Endodermal cell (in vitro differentiated cells): ENCODE results near the gene CPT2. TPM values are rescaled to one million over a fixed set of nuclear protein-coding genes. Genes with fewer than 3 reads are reported as not detected.

ENCODE experiments used
- DNase-seq: peaks from one replicate; pipeline ENCODE4 v3.0.0-alpha.2; 2017
- H3K27ac ChIP-seq: 2 replicates; pipeline ENCODE4 v1.5.1; 2013; ENCODE audit warnings: mild to moderate bottlenecking, low read depth, low read length, moderate library complexity
- H3K27me3 ChIP-seq: 2 replicates; pipeline ENCODE4 v1.6.1; 2013; ENCODE audit warnings: mild to moderate bottlenecking, low read length, moderate library complexity; ENCODE audit not compliant: insufficient read depth, control insufficient read depth, poor library complexity, severe bottlenecking
- H3K36me3 ChIP-seq: 2 replicates; pipeline ENCODE4 v1.7.0; 2013; ENCODE audit warnings: mild to moderate bottlenecking, low read length, moderate library complexity; ENCODE audit not compliant: control insufficient read depth, insufficient read depth
- H3K4me1 ChIP-seq: one replicate; pipeline ENCODE4 v1.7.0; 2013; ENCODE audit warnings: low read length; ENCODE audit not compliant: control insufficient read depth, insufficient read depth
- H3K4me3 ChIP-seq: 2 replicates; pipeline ENCODE4 v1.5.1; 2013; ENCODE audit warnings: mild to moderate bottlenecking, low read length, moderate library complexity
- H3K9ac ChIP-seq: 2 replicates; pipeline ENCODE4 v1.6.1; 2013; ENCODE audit warnings: mild to moderate bottlenecking, low read length, moderate library complexity; ENCODE audit not compliant: poor library complexity, severe bottlenecking; ENCODE audit errors: extremely low read depth
- H3K9me3 ChIP-seq: 2 replicates; pipeline ENCODE4 v1.6.1; 2013; ENCODE audit warnings: mild to moderate bottlenecking, low read length, moderate library complexity; ENCODE audit not compliant: control insufficient read depth
- H3K27ac Mint-ChIP-seq: 2 replicates; pipeline ENCODE4 v1.8.0; 2020; ENCODE audit warnings: mixed read lengths
- H3K27me3 Mint-ChIP-seq: 2 replicates; pipeline ENCODE4 v1.8.0; 2021; ENCODE audit warnings: mild to moderate bottlenecking, mixed read lengths; ENCODE audit not compliant: insufficient read depth
- H3K36me3 Mint-ChIP-seq: 2 replicates; pipeline ENCODE4 v1.8.0; 2020; ENCODE audit warnings: low read depth, mixed read lengths
- H3K4me1 Mint-ChIP-seq: 2 replicates; pipeline ENCODE4 v1.8.0; 2020; ENCODE audit warnings: mixed read lengths
- H3K4me3 Mint-ChIP-seq: 2 replicates; pipeline ENCODE4 v1.8.0; 2020; ENCODE audit warnings: mild to moderate bottlenecking, moderate library complexity, mixed read lengths
- H3K9me3 Mint-ChIP-seq: 2 replicates; pipeline ENCODE4 v1.8.0; 2020; ENCODE audit warnings: mild to moderate bottlenecking, mixed read lengths
- CTCF ChIP-seq: fragments of 200-600 bp; sonication (generic); conservative IDR thresholded peaks from 2 replicates; pipeline ENCODE4 v1.5.0; 2021; ENCODE audit warnings: antibody characterized with exemption, mild to moderate bottlenecking
- WGBS, 2 experiments: methylation state at CpG; one replicate each; pipeline versions ENCODE4 v1.1.5 to v1.1.7; 2013; ENCODE audit warnings: missing lambda C conversion rate in 2 of 2, mixed read lengths in 1 of 2; ENCODE audit not compliant: insufficient coverage in 1 of 2, insufficient read length in 1 of 2; 5-methylcytosine and 5-hydroxymethylcytosine counted together
- total RNA-seq, 2 donors: library from RNA; stranded (reverse); fragmentation: NEBNext Ultra II Directional in 1 of 2; extraction: Animal tissue kit (Norgen Biotek cat#: 25700) in 1 of 2; gene quantifications; 2 replicates in 1 of 2; 3 replicates in 1 of 2; pipeline ENCODE4 v1.2.1, GENCODE V29; 2021

Gene CPT2
- total RNA-seq, 2 donors from 2014 or later: 28.7 to 31.3 TPM

DNA sequence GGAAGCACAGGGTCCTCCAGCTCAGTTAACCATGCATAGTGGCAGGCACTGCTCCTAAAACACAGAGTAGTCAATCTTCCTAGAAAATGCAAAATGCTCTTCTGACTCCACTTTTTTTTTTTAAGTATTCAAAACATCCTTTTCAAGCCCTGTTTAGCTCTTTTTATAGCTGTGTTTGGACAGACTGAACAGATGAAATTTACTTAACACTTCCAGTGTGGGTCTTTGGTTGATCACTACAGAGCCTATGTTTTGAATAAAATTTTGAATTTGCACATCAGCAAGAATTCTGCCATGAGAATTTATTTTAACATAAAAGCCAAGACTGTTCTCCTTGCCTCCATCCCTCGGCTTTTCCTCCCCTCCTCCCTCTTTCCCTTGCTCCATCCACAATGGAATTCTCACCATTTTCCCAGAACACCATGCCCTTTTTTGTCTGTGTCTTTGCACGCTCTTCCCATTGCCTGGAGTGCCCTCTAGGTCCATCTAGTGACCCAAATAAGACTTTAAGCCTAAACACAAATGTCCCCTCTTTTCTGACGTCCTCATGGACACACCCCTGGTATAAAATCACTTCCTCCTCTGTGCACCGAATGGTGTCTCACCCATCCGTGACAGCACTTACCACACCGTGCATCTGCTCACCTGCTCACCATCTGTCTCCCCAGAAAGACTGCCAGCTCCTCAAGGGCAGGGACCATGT is 24.0 kb upstream of the CPT2 start:
- 25 to 65% methylated on average over 2 to 6 of the region's 6 CpGs for WGBS, 2 experiments
- DNase-seq: no peak

GRCh38 chr1:53174971-53175913 is 21.4 kb upstream of the CPT2 start:
- H3K27ac Mint-ChIP-seq: no peak overlapping the region
- no peaks in the 10 kb centered on the region for H3K9me3 ChIP-seq

More for the DNA sequence above, 24.0 kb upstream of the CPT2 start:
- H3K9me3 Mint-ChIP-seq: no peaks in the 10 kb centered on the region
- Histone ChIP-seq H3K27ac (no peak overlapping the region), H3K4me1 (no peaks in the 10 kb centered on the region), H3K9me3 (no peaks in the 10 kb centered on the region), H3K36me3 (no peaks in the 10 kb centered on the region), H3K9ac (no peak overlapping the region), H3K27me3 (no peaks in the 10 kb centered on the region), H3K4me3 (no peak overlapping the region)
- peak; percentile 60 for TF ChIP-seq CTCF
- H3K4me3 Mint-ChIP-seq: no peak overlapping the region
- H3K4me1 Mint-ChIP-seq: peaks cover 23% of the 10 kb centered on the region
- H3K27me3 Mint-ChIP-seq: peaks cover 18% of the 10 kb centered on the region
- no peaks in the 10 kb centered on the region for H3K36me3 Mint-ChIP-seq
- no peak overlapping the region for H3K27ac Mint-ChIP-seq

More at GRCh38 chr1:53174971-53175913, 21.4 kb upstream of the CPT2 start:
- Histone ChIP-seq H3K9ac (no peak overlapping the region), H3K36me3 (no peaks in the 10 kb centered on the region), H3K27ac (no peak overlapping the region), H3K4me1 (peaks cover 9% of the 10 kb centered on the region), H3K4me3 (no peak overlapping the region), H3K27me3 (no peaks in the 10 kb centered on the region)
- Mint-ChIP-seq H3K36me3 (no peaks in the 10 kb centered on the region), H3K4me1 (peaks cover 34% of the 10 kb centered on the region), H3K9me3 (no peaks in the 10 kb centered on the region), H3K4me3 (no peak overlapping the region), H3K27me3 (peaks cover 21% of the 10 kb centered on the region)
- no peak for DNase-seq
- no peak for TF ChIP-seq CTCF
- 81 to 82% methylated on average over 8 to 10 of the region's 10 CpGs for WGBS, 2 experiments
